H1 (cell line): Measurements from ENCODE around the gene HPS6. TPM values are rescaled to one million over a fixed set of nuclear protein-coding genes. Genes with fewer than 3 reads are reported as not detected.

Experiments
- CHD2 ChIP-seq: IDR thresholded peaks from 2 replicates; pipeline ENCODE4 v1.6.1; 2012; ENCODE audit warnings: low read length, improper control_type of control experiment
- HDAC6 ChIP-seq: IDR thresholded peaks from one replicate; pipeline ENCODE4 v1.7.1; 2012; ENCODE audit warnings: low read depth, mild to moderate bottlenecking, inconsistent platforms, low read length, moderate library complexity
- NRF1 ChIP-seq: IDR thresholded peaks from 2 replicates; pipeline ENCODE4 v1.6.1; 2011; ENCODE audit warnings: mild to moderate bottlenecking, low read depth, low read length, improper control_type of control experiment
- POU5F1 ChIP-seq: IDR thresholded peaks from 2 replicates; pipeline ENCODE4 v1.6.1; 2011; ENCODE audit warnings: low read depth, mild to moderate bottlenecking, low read length, moderate library complexity
- SP4 ChIP-seq: IDR thresholded peaks from 2 replicates; pipeline ENCODE4 v1.6.1; 2012; ENCODE audit warnings: low read length, inconsistent platforms
- TAF7 ChIP-seq: optimal IDR thresholded peaks from 2 replicates; pipeline ENCODE3; 2011; ENCODE audit warnings: low read depth, mild to moderate bottlenecking, inconsistent platforms, low read length, moderate library complexity, borderline replicate concordance
- polyA plus RNA-seq, 7 experiments: library from polyadenylated mRNA; depleted of rRNA in 3 of 7; stranded (reverse) in 5 of 7; unstranded in 2 of 7; fragments of >200 nt in 5 of 7; fragments of 200-250 nt in 2 of 7; gene quantifications; 1 replicate in 5 of 7; 2 replicates in 1 of 7; 4 replicates in 1 of 7; pipeline versions ENCODE4 v1.2.1 to v1.2.3, GENCODE V29; 2011 to 2013; ENCODE audit warnings: missing spikeins in 2 of 7, mixed read lengths in 2 of 7
- small RNA-seq: library from polyadenylated mRNA; stranded (forward); fragments of <200 nt; extraction: miRNeasy Mini kit (QIAGEN cat#:217004); gene quantifications from one replicate; pipeline ENCODE3, GENCODE V24; 2013; ENCODE audit not compliant: insufficient read depth
- total RNA-seq: library from RNA; stranded (reverse); fragmentation: NEBNext Ultra II Directional; extraction: Animal tissue kit (Norgen Biotek cat#: 25700); gene quantifications from 2 replicates; pipeline ENCODE4 v1.2.1, GENCODE V29; 2021
- TF ChIP-seq, protein P1 (sequence below): IDR thresholded peaks from 2 replicates; pipeline ENCODE4 v1.6.1; 2012; ENCODE audit warnings: inconsistent platforms

HPS6 gene
- total and polyA plus RNA-seq, 2 of the 8 experiments (the other 6 are each of a cell fraction or from before 2014, with no cell fraction given) = 10.2 to 17.7 TPM

DNA sequence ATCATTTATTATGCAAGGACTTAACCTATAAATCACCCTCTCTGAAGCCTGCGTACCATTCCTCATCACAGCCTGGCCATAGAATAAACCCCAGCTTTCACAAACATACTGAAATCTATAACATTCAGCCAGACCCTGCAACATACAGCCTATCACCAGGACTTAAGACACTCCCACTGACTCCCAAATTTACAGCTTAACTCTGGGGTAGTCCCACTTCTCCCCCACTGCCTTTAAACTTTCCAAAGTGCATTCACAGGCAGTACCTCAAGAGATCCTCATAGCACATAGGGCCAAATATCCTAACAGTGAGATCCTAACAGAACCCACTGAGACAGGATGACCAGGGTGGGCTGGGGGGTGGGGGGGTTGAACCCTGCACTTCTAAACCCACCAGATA lies 51.5 kb downstream of the HPS6 start (continued):
- TF ChIP-seq TAF7 (no peak), HDAC6 (no peak), SP4 (no peak), POU5F1 (no peak), CHD2 (no peak), NRF1 (no peak)
- TF ChIP-seq, protein P1, sequence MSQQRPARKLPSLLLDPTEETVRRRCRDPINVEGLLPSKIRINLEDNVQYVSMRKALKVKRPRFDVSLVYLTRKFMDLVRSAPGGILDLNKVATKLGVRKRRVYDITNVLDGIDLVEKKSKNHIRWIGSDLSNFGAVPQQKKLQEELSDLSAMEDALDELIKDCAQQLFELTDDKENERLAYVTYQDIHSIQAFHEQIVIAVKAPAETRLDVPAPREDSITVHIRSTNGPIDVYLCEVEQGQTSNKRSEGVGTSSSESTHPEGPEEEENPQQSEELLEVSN = no peak

Small RNA genes within 50 kb of the gene (small RNA-seq; reads per million reads assigned to genes)
- gene AL500527.1 = not detected
- not detected for gene AL500527.2

Other genes with a start within 250 kb of the HPS6 start
- 104 and 107 TPM in 2 replicates for gene OGA, start 246.9 kb upstream of the HPS6 start, total RNA-seq
- 18.5 and 31.2 TPM in 2 replicates for gene OGA, start 246.9 kb upstream of the HPS6 start, polyA plus RNA-seq (2011; rRNA removed)
- gene KCNIP2, start 221.5 kb upstream of the HPS6 start, total RNA-seq = 4.7 and 6.0 TPM in 2 replicates
- gene KCNIP2, start 221.5 kb upstream of the HPS6 start, polyA plus RNA-seq (2011; rRNA removed) = 2.7 and 3.5 TPM in 2 replicates
- 16.1 and 18.3 TPM in 2 replicates for gene ARMH3, start 9.2 kb upstream of the HPS6 start, total RNA-seq
- 10.6 and 11.6 TPM in 2 replicates for gene ARMH3, start 9.2 kb upstream of the HPS6 start, polyA plus RNA-seq (2011; rRNA removed)
- gene LDB1, start 55.0 kb downstream of the HPS6 start, total RNA-seq = 88.4 and 88.8 TPM in 2 replicates
- gene LDB1, start 55.0 kb downstream of the HPS6 start, polyA plus RNA-seq (2011; rRNA removed) = 138 and 170 TPM in 2 replicates
- gene PPRC1, start 67.7 kb downstream of the HPS6 start, total RNA-seq = 86.2 and 88.4 TPM in 2 replicates
- gene PPRC1, start 67.7 kb downstream of the HPS6 start, polyA plus RNA-seq (2011; rRNA removed) = 46.5 and 65.3 TPM in 2 replicates
- 191 and 194 TPM in 2 replicates for gene NOLC1, start 87.0 kb downstream of the HPS6 start, total RNA-seq
- gene NOLC1, start 87.0 kb downstream of the HPS6 start, polyA plus RNA-seq (2011; rRNA removed) = 63.5 and 86.3 TPM in 2 replicates
- gene ELOVL3, start 160.9 kb downstream of the HPS6 start, total RNA-seq = 0.31 TPM in 1 of 2 replicates, not detected in the other
- gene ELOVL3, start 160.9 kb downstream of the HPS6 start, polyA plus RNA-seq (2011; rRNA removed) = 0.19 and 0.27 TPM in 2 replicates
- 0.41 and 0.54 TPM in 2 replicates for gene PITX3, start 176.2 kb downstream of the HPS6 start, total RNA-seq
- 0.18 and 0.22 TPM in 2 replicates for gene PITX3, start 176.2 kb downstream of the HPS6 start, polyA plus RNA-seq (2011; rRNA removed)
- gene GBF1, start 180.2 kb downstream of the HPS6 start, total RNA-seq = 24.4 and 25.5 TPM in 2 replicates
- 11.0 and 16.3 TPM in 2 replicates for gene GBF1, start 180.2 kb downstream of the HPS6 start, polyA plus RNA-seq (2011; rRNA removed)